ENCODE data around the gene PGM1.
A peak's percentile ranks its signal among the peaks of the same experiment; 100 is the strongest.
"Not testable (repeated sequence)": the region's sequence is repeated elsewhere in the genome, so short reads cannot be mapped to it uniquely, and the experiment has no call there.

PGM1 gene

DNA sequence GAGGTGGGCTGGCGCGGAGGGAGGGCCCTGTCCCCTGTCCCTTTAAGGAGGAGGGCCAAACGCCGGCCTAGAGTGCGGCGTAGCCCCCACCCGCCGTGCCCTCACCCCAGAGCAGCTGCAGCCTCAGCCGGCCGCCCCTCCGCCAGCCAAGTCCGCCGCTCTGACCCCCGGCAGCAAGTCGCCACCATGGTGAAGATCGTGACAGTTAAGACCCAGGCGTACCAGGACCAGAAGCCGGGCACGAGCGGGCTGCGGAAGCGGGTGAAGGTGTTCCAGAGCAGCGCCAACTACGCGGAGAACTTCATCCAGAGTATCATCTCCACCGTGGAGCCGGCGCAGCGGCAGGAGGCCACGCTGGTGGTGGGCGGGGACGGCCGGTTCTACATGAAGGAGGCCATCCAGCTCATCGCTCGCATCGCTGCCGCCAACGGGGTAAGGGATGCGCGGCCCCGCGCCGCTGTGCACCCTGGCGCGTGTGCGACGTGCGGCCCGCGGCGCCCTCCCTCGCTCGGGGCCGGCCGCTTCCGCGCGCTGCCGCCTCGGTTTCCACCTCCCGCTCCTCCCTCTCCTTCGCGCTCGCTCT lies at the start of gene PGM1:
PGM1 (plus strand) TSS at position 109 of the 583 bp plus-strand sequence; CDS start at position 187, 78 bp downstream.
- DNase-seq (ENCODE audit: low read depth) = peak; percentile 51

DNA sequence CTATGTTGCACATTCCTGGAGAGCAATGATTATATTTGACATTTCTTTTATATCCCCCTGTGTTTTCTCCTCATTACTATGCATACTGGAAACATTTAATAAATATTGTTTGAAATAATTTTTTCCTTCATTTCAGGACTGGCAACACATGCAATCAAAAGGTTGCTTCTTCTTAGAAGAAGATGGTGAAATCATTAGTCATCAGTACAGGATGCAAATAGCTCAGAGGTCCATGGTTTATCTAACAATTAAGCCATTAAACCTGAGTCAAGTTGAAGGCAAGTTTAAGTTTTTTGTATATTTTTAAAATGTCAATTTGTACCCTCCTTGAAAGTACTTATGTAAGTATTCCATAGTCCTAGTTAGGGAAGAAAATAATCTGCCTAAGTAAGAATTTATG lies 47.4 kb upstream of the PGM1 start:
- no peak for DNase-seq (ENCODE audit: low read depth)

- no peak for DNase-seq (ENCODE audit: low read depth)
These were observed 45.5 kb upstream of the PGM1 start for GRCh38 chr1:63547621-63548294.

GRCh38 chr1:63548303-63548702 lies 44.9 kb upstream of the PGM1 start:
- no peak for DNase-seq (ENCODE audit: low read depth)

DNA sequence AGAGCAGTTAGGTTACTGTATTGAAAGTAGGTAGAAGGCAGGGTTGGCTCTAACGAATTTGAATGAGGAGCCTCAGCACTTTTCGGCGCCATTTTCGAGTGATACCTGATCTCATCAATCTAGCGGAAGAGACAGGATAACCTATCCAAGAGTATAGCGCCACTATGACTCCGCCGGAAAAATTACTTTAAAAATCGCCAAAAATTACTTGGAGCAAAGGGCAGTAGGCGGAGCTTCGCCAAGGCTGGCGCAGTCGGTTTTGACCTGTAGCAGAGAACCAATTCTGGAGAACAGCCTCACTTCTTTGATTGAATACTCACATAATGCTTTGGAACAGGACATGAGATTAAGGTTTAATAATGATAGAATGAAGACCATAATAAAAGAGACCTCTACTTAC lies 44.3 kb upstream of the PGM1 start:
- DNase-seq (ENCODE audit: low read depth) = no peak

DNA sequence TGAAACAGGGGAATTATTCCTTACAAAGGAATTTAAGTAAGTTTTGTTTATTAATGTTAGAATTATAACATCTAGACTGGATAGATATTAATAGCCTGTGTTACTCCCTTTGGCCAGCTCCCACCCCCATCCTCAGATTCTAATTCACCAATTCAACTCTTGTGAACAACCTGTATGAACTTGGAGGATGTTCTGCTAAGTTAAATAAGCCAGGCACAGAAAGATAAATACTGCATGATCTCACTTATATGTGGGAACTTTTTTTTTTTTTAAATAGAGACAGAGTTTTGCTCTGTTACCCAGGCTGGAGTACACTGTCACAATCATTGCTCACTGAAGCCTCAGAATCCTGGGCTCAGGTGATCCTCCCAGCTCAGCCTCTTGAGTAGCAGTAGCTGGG lies 37.7 kb upstream of the PGM1 start:
- no peak for DNase-seq (ENCODE audit: low read depth)

GRCh38 chr1:63557365-63557987 lies 35.7 kb upstream of the PGM1 start:
- no peak for DNase-seq (ENCODE audit: low read depth)

DNA sequence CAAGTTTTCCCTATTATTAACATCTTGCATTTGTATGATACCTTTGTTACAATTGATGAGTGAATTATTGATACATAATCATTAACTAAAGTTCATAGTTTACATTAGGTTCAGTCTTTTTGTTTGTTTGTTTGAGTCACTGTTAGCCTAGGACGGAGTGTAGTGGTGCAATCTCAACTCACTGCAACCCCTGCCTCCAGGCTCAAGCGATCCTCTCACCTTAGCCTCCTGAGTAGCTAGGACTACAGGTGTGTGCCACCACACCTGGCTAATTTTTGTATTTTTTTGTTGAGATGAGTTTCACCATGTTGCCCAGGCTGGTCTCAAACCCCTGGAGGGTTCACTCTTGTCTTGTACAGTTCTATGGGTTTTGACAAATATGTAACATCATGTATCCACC lies 33.9 kb upstream of the PGM1 start:
- DNase-seq (ENCODE audit: low read depth) = no peak

- DNase-seq (ENCODE audit: low read depth) = no peak
These were observed 29.5 kb upstream of the PGM1 start for GRCh38 chr1:63563745-63564144.

- no peak for DNase-seq (ENCODE audit: low read depth)
These were observed 24.1 kb upstream of the PGM1 start for GRCh38 chr1:63569068-63569467.

DNA sequence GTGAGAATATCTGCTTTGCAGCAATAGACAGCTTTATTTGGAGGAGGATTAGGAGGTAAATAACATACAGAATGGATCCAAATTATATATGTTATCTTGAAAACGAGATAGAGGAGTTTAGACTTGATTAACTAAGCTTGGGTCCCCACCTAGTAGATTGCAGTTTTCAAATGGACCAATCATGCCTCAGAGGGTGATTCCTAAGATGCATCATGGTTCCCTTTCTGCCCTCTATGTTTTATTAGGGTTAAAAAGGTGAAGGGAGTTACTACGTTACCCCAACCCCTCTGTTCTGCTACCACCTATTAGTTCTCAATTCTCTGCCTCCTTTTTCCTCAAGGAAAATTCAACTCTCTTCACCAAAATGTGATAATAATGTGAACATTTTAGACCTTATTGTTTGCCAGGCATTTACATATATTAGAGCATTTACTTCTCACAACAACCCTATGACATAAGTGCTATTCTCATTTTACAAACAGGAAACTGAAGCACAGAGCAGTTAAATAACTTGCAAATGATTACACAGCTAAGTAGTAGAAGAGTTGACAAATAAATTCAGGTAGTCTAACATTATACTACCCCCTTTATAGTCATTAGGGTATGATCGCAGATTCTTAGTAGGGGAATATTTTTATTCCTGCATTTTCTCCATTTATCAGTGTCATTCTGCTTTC lies 23.4 kb upstream of the PGM1 start:
- DNase-seq (ENCODE audit: low read depth) = no peak

GRCh38 chr1:63572686-63573085 lies 20.5 kb upstream of the PGM1 start:
- not testable (repeated sequence) for DNase-seq (ENCODE audit: low read depth)

DNA sequence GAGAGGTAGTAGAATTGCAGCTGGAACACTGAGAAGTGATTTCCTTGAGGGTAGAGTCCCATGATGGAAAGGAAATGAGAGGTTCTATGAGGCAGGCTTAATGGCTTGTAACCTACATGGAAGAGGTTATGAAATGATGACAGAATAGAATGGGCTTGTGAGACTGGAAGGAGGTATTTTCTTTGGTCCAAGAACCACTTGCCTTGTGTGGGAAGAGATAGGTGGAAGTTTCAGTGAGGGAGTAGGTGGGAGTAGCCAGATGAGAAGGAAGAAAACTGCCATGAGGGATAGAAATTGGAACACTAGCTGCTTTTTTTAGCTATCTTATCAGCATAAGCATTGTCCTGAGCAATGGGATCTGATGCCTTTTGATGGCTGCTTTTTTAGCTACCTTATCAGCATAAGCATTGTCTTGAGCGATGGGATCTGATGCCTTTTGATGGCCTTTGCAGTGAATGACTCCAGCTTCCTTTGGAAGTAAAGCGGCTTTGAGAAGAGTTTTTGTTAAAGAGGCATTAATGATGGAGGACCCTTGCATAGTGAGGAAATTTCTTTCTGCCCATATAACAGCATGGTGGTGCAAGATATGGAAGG lies 18.9 kb upstream of the PGM1 start:
- DNase-seq (ENCODE audit: low read depth) = not testable (repeated sequence)

GRCh38 chr1:63575340-63575826 lies 17.8 kb upstream of the PGM1 start:
- DNase-seq (ENCODE audit: low read depth) = peak; percentile 30

DNA sequence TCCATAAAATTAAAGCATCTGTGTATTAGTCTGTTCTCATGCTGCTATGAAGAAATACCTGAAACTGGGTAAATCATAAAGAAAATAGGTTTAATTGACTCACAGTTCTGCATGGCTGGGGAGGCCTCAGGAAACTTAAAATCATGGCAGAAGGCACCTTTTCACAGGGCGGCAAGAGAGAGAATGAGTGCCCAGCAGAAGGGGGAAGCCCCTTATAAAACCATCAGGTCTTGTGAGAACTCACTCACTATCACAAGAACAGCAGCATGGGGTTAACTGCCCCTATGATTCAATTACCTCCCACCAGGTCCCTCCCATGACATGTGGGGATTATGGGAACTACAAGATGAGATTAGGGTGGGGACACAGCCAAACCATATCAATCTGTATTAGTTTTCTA lies 6.9 kb upstream of the PGM1 start:
- DNase-seq (ENCODE audit: low read depth) = not testable (repeated sequence)

GRCh38 chr1:63590166-63590560 lies 3.0 kb upstream of the PGM1 start:
- no peak for DNase-seq (ENCODE audit: low read depth)

DNA sequence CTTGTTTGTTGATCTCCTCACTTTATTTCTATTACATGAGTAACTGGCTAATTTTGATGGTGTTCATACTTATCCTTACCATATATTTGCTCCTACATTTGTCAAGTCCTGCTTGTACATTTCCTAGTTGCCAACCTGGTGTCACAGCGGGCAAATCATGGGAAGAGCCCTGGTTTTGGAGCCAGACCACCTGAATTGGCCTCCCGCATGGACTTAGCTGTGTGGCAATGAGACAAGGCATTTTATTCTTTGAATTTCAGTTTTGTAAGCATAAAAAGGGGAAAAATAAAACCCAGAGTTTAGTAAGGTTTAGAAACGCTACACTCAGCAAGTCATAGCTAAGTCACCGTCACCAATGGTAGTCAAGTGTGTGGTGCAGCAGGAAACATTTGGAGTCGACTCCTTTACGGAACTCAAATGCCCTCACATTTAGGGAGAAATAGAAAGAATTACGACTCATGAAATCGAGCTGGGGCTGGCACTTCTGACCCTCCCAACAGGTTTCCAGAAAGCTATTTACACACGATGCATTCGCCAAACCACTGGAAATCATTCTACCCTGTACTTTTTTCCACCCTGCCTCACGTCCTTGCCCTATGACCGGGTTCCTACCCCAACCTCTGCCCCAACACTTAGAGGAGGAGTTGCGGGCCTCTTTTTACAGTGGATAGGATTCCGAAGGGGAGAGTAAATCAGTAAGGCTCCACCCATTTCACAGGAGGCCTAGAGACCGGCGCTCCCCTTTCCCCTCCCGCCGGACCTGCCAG lies 492 bp upstream of the PGM1 start:
- no peak for DNase-seq (ENCODE audit: low read depth)

- peak; percentile 52 for DNase-seq (ENCODE audit: low read depth)
These were observed 835 bp downstream of the PGM1 start for GRCh38 chr1:63593886-63594605.

DNA sequence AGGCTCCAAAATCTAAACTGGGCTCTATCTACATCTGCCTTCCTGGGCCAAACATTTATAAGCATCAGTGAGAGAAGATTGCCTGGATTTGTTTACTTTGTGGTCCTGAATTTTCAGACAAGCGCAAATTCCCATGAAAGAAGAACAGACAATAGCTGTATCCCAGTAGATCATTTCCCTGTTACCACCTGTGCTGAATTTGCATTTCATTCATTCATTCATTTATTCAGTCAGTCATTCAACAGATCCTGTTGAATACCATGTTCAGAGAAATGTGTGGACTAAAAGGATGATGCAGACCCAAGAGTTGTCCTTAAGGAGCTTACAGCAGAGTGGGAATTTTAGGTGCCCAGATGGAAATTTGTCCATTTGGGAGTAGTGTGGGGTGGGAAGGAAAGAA lies 2.2 kb downstream of the PGM1 start:
- DNase-seq (ENCODE audit: low read depth) = no peak

- DNase-seq (ENCODE audit: low read depth) = no peak
These were observed 6.6 kb downstream of the PGM1 start for GRCh38 chr1:63599799-63600198.

- no peak for DNase-seq (ENCODE audit: low read depth)
These were observed 7.0 kb downstream of the PGM1 start for GRCh38 chr1:63600248-63600647.
